IMR-90 (cell line): Measurements from ENCODE around the gene DDX31. TPM values are rescaled to one million over a fixed set of nuclear protein-coding genes. Genes with fewer than 3 reads are reported as not detected.

Source experiments
- ATAC-seq: fragments of 200-7000 bp; cut with Tn5 transposase; 2 replicates; pipeline ENCODE4 v1.9.1; 2020; ENCODE audit warnings: low read depth, mild to moderate bottlenecking, moderate library complexity
- BruUV-seq: library from RNA; stranded (reverse); fragments of 400-500 nt; replicated peaks from 2 replicates; lab custom pipeline; 2021; lab: Mats Ljungman, UMichigan
- CTCF ChIA-PET: fragments of 300-600 bp; formaldehyde crosslinking; extraction: SDS; loops from one replicate; lab custom pipeline; 2021; ENCODE audit warnings: antibody characterized with exemption; lab: Yijun Ruan, JAX
- POLR2A ChIA-PET: fragments of 300-600 bp; sonication (Branson Sonifier 250); formaldehyde crosslinking; loops from one replicate; lab custom pipeline; 2022; ENCODE audit warnings: antibody characterized with exemption; ENCODE audit not compliant: unreplicated experiment; lab: Charles Lee
- DNase-seq: peaks from one replicate; pipeline ENCODE4 v3.0.0; 2013
- H2AFZ ChIP-seq: replicated peaks from 2 replicates; pipeline ENCODE3; 2013; ENCODE audit warnings: low read length, mild to moderate bottlenecking; ENCODE audit not compliant: poor library complexity
- H2AK5ac ChIP-seq: 2 replicates; pipeline ENCODE4 v1.6.1; 2013; ENCODE audit warnings: low read depth, low read length, inconsistent platforms
- H2AK9ac ChIP-seq: replicated peaks from 2 replicates; pipeline ENCODE3; 2013; ENCODE audit warnings: mild to moderate bottlenecking, low read depth, low read length, moderate library complexity; ENCODE audit not compliant: poor library complexity
- H2BK120ac ChIP-seq: 2 replicates; pipeline ENCODE4 v1.6.1; 2013; ENCODE audit warnings: low read depth, low read length, inconsistent platforms
- H2BK15ac ChIP-seq: 3 replicates; pipeline ENCODE4 v1.6.1; 2013; ENCODE audit warnings: low read depth, low read length, inconsistent platforms
- H2BK20ac ChIP-seq: 2 replicates; pipeline ENCODE4 v1.6.1; 2013; ENCODE audit warnings: low read depth, mild to moderate bottlenecking, inconsistent platforms, low read length, moderate library complexity
- H2BK5ac ChIP-seq: 2 replicates; pipeline ENCODE4 v1.6.1; 2013; ENCODE audit warnings: mild to moderate bottlenecking, low read depth, low read length, inconsistent platforms; ENCODE audit not compliant: poor library complexity, severe bottlenecking
- H3K14ac ChIP-seq: replicated peaks from 2 replicates; pipeline ENCODE4 v1.6.1; 2013; ENCODE audit warnings: low read depth, low read length, inconsistent platforms
- H3K18ac ChIP-seq: 2 replicates; pipeline ENCODE4 v1.6.1; 2013; ENCODE audit warnings: low read depth, low read length, control low read depth
- H3K23ac ChIP-seq: 2 replicates; pipeline ENCODE4 v1.6.1; 2013; ENCODE audit warnings: low read depth, low read length, inconsistent platforms
- H3K27ac ChIP-seq: 2 replicates; pipeline ENCODE4 v1.5.1; 2013; ENCODE audit warnings: mild to moderate bottlenecking, control low read depth, low read length; ENCODE audit not compliant: insufficient read depth
- H3K27me3 ChIP-seq: 2 replicates; pipeline ENCODE4 v1.6.1; 2013; ENCODE audit warnings: low read length; ENCODE audit not compliant: control insufficient read depth, insufficient read depth
- H3K36me3 ChIP-seq: 2 replicates; pipeline ENCODE4 v1.6.1; 2013; ENCODE audit warnings: low read length, mixed read lengths; ENCODE audit not compliant: control insufficient read depth, insufficient read depth
- H3K4ac ChIP-seq: 2 replicates; pipeline ENCODE4 v1.6.1; 2013; ENCODE audit warnings: low read depth, low read length, inconsistent platforms
- H3K4me1 ChIP-seq: 2 replicates; pipeline ENCODE4 v1.6.1; 2013; ENCODE audit warnings: low read length, mixed read lengths; ENCODE audit not compliant: control insufficient read depth, insufficient read depth
- H3K4me2 ChIP-seq: 2 replicates; pipeline ENCODE4 v1.6.1; 2013; ENCODE audit warnings: low read depth, mild to moderate bottlenecking, control low read depth, low read length, moderate library complexity
- H3K4me3 ChIP-seq: 2 replicates; pipeline ENCODE4 v1.5.1; 2013; ENCODE audit warnings: low read depth, mild to moderate bottlenecking, control low read depth, low read length, moderate library complexity; ENCODE audit not compliant: insufficient read depth
- H3K56ac ChIP-seq: 2 replicates; pipeline ENCODE4 v1.6.1; 2013; ENCODE audit warnings: low read length, inconsistent platforms; ENCODE audit not compliant: insufficient read depth; ENCODE audit errors: extremely low read depth
- H3K79me1 ChIP-seq, 2 experiments: 2 replicates each; pipeline ENCODE4 v1.6.1; 2013; ENCODE audit warnings: low read length in 2 of 2, inconsistent platforms in 1 of 2, low read depth in 1 of 2
- H3K9ac ChIP-seq: 2 replicates; pipeline ENCODE4 v1.6.1; 2013; ENCODE audit warnings: low read depth, low read length, control low read depth
- H3K9me1 ChIP-seq: 2 replicates; pipeline ENCODE4 v1.6.1; 2013; ENCODE audit warnings: low read length, inconsistent platforms; ENCODE audit not compliant: insufficient read depth
- H3K9me3 ChIP-seq: 2 replicates; pipeline ENCODE4 v1.6.1; 2013; ENCODE audit warnings: low read length; ENCODE audit not compliant: control insufficient read depth, insufficient read depth
- H4K20me1 ChIP-seq: 2 replicates; pipeline ENCODE4 v1.6.1; 2013; ENCODE audit warnings: low read length, inconsistent platforms; ENCODE audit not compliant: insufficient read depth
- H4K5ac ChIP-seq: 2 replicates; pipeline ENCODE4 v1.6.1; 2013; ENCODE audit warnings: mild to moderate bottlenecking, low read depth, low read length, control low read depth
- H4K8ac ChIP-seq, 2 experiments: 2 replicates each; pipeline ENCODE4 v1.6.1; 2013; ENCODE audit warnings: low read depth in 2 of 2, low read length in 2 of 2, control low read depth in 1 of 2, inconsistent platforms in 1 of 2
- H4K91ac ChIP-seq: 2 replicates; pipeline ENCODE4 v1.6.1; 2013; ENCODE audit warnings: low read depth, low read length, inconsistent platforms; ENCODE audit not compliant: insufficient read depth
- BHLHE40 ChIP-seq: fragments of 150-350 bp; IDR thresholded peaks from 2 replicates; pipeline ENCODE4 v1.6.1; 2016; ENCODE audit warnings: mild to moderate bottlenecking, low read depth, low read length
- CEBPB ChIP-seq: IDR thresholded peaks from 2 replicates; pipeline ENCODE4 v1.6.1; 2012; ENCODE audit warnings: low read depth, low read length, improper control_type of control experiment
- ELK1 ChIP-seq: fragments of 150-350 bp; IDR thresholded peaks from 2 replicates; pipeline ENCODE4 v1.6.1; 2016; ENCODE audit warnings: low read depth, mild to moderate bottlenecking, low read length, moderate library complexity, borderline replicate concordance
- FOS ChIP-seq: fragments of 150-350 bp; IDR thresholded peaks from 2 replicates; pipeline ENCODE4 v1.6.1; 2016; ENCODE audit warnings: low read depth, low read length
- MXI1 ChIP-seq: IDR thresholded peaks from 2 replicates; pipeline ENCODE4 v1.6.1; 2012; ENCODE audit warnings: low read depth, mild to moderate bottlenecking, low read length, moderate library complexity, borderline replicate concordance
- NFE2L2 ChIP-seq: fragments of 150-350 bp; IDR thresholded peaks from 2 replicates; pipeline ENCODE4 v1.6.1; 2016; ENCODE audit warnings: low read depth, mild to moderate bottlenecking, low read length
- RAD21 ChIP-seq: IDR thresholded peaks from 2 replicates; pipeline ENCODE4 v1.6.1; 2012; ENCODE audit warnings: low read length, improper control_type of control experiment
- RCOR1 ChIP-seq: IDR thresholded peaks from 2 replicates; pipeline ENCODE4 v1.6.1; 2012; ENCODE audit warnings: mild to moderate bottlenecking, low read length, improper control_type of control experiment; ENCODE audit not compliant: insufficient replicate concordance
- RFX5 ChIP-seq: IDR thresholded peaks from 2 replicates; pipeline ENCODE4 v1.8.0; 2012; ENCODE audit warnings: low read depth, mild to moderate bottlenecking, low read length, moderate library complexity
- SMC3 ChIP-seq: fragments of 150-350 bp; IDR thresholded peaks from 2 replicates; pipeline ENCODE4 v1.6.1; 2016; ENCODE audit warnings: low read depth, mild to moderate bottlenecking, antibody characterized with exemption, low read length, moderate library complexity
- WGBS, 2 experiments: methylation state at CpG; one replicate each; pipeline versions ENCODE4 v1.1.5 to v1.1.7; 2013; ENCODE audit warnings: missing lambda C conversion rate in 2 of 2; ENCODE audit not compliant: insufficient read length in 1 of 2; ENCODE audit errors: extremely low coverage in 2 of 2; 5-methylcytosine and 5-hydroxymethylcytosine counted together
- dilution Hi-C: fragments of 300-500 bp; cut with HindIII; formaldehyde crosslinking; loops from one replicate; pipeline ENCODE4 v1.14.3; 2018; ENCODE audit warnings: low sequenced_read_pairs; ENCODE audit not compliant: unreplicated experiment
- in situ Hi-C: fragments of 300-500 bp; cut with MboI; formaldehyde crosslinking; loops from 3 replicates; pipeline ENCODE4 v1.14.3; 2019; ENCODE audit warnings: low sequenced_read_pairs, inconsistent platforms, mixed read lengths
- intact Hi-C: fragments of 100-400 bp; cut with micrococcal nuclease; formaldehyde crosslinking; loops from 2 replicates; pipeline ENCODE4 v1.10.0; 2022
- polyA plus RNA-seq, 3 experiments: library from polyadenylated mRNA; depleted of rRNA; stranded (reverse); fragments of >200 nt; gene quantifications; 2 replicates each; pipeline ENCODE4 v1.2.3, GENCODE V29; 2012; ENCODE audit warnings: low replicate concordance in 1 of 3
- total RNA-seq: library from RNA; depleted of rRNA; stranded (reverse); fragments of >200 nt; gene quantifications from 2 replicates; pipeline ENCODE4 v1.2.3, GENCODE V29; 2012
- TF ChIP-seq, protein P1 (sequence below): conservative IDR thresholded peaks from 2 replicates; pipeline ENCODE4 v1.5.1; 2012; ENCODE audit warnings: mild to moderate bottlenecking, low read depth, low read length, improper control_type of control experiment

The DDX31 gene
- total and polyA plus RNA-seq, 2 of the 4 experiments (the other 2 are of a cell fraction): 10.7 to 14.0 TPM

DNA sequence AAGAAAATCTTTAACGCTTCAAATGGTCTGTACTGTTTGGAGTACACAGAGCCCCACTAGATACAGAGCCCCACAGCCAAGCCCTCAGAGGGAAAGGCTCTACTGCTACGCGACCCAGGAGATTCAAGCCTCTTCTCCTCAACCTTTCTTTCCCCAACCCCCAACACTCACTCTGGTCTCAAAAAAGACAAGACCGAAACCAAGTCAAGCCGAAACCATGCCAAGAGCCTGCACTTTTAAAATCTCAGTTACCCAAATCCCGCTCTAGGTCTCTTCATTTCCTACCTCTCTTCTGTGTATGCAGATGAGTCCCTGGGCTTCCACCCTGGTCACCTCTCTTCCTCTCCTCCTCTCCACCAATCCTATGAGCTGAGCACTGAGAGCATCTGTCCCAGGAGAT is 55.5 kb downstream of the DDX31 start:
- Histone ChIP-seq H3K9me1 (peaks cover 3% of the 10 kb centered on the region), H3K4me3 (no peak overlapping the region), H2BK15ac (no peak overlapping the region), H2AFZ (no peak overlapping the region), H3K14ac (no peak overlapping the region), H3K27ac (no peak overlapping the region), H3K18ac (no peak overlapping the region), H3K23ac (no peak overlapping the region), H4K5ac (no peak overlapping the region), H3K9me3 (no peaks in the 10 kb centered on the region), H2BK120ac (no peak overlapping the region), H3K79me1 (no peaks in the 10 kb centered on the region), H4K8ac (no peak overlapping the region), H3K9ac (no peak overlapping the region), H3K4me1 (peaks cover 3% of the 10 kb centered on the region), H3K36me3 (peaks cover 31% of the 10 kb centered on the region), H3K27me3 (no peaks in the 10 kb centered on the region), H4K20me1 (peaks cover 6% of the 10 kb centered on the region; the same call in 1 of the 2 replicates), H3K56ac (no peak overlapping the region), H2BK5ac (no peak overlapping the region), H4K91ac (no peak overlapping the region), H2AK9ac (no peak overlapping the region), H2BK20ac (no peak overlapping the region), H3K4me2 (no peak overlapping the region), H3K4ac (no peak overlapping the region), H2AK5ac (no peak overlapping the region)
- no TSS peak for BruUV-seq
- ATAC-seq (no peak), DNase-seq (no peak)
- WGBS, 2 experiments: 80% methylated on average over 5 of the region's 6 CpGs; no CpG with 5 or more reads in 1 of the 2 experiments
- TF ChIP-seq NFE2L2 (no peak), MXI1 (no peak), RAD21 (no peak), SMC3 (no peak), BHLHE40 (no peak), CEBPB (no peak), RFX5 (no peak), FOS (no peak), RCOR1 (no peak), ELK1 (no peak)
- TF ChIP-seq, protein P1, sequence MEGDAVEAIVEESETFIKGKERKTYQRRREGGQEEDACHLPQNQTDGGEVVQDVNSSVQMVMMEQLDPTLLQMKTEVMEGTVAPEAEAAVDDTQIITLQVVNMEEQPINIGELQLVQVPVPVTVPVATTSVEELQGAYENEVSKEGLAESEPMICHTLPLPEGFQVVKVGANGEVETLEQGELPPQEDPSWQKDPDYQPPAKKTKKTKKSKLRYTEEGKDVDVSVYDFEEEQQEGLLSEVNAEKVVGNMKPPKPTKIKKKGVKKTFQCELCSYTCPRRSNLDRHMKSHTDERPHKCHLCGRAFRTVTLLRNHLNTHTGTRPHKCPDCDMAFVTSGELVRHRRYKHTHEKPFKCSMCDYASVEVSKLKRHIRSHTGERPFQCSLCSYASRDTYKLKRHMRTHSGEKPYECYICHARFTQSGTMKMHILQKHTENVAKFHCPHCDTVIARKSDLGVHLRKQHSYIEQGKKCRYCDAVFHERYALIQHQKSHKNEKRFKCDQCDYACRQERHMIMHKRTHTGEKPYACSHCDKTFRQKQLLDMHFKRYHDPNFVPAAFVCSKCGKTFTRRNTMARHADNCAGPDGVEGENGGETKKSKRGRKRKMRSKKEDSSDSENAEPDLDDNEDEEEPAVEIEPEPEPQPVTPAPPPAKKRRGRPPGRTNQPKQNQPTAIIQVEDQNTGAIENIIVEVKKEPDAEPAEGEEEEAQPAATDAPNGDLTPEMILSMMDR: no peak
- POLR2A ChIA-PET: no interaction called here
- dilution Hi-C loops (no loop called here), in situ Hi-C loops (no loop called here), intact Hi-C loops (no loop called here)
- CTCF ChIA-PET: no interaction called here
